HepG2 (cell line): Measurements from ENCODE around the gene PDCL3. TPM values are rescaled to one million over a fixed set of nuclear protein-coding genes. Genes with fewer than 3 reads are reported as not detected.

ENCODE experiments used
- SOX13 ChIP-seq, 3 experiments: fragments of 450-650 bp in 1 of 3; sonication (generic) in 1 of 3; formaldehyde crosslinking in 1 of 3; IDR thresholded peaks in 2 of 3; conservative IDR thresholded peaks in 1 of 3; 2 replicates each; pipeline versions ENCODE4 v1.5.0 to v1.6.1; 2016 to 2020; ENCODE audit warnings: antibody characterized with exemption in 1 of 3, mild to moderate bottlenecking in 1 of 3, missing compliant biosample characterization in 1 of 3, missing genetic modification reagents in 1 of 3, moderate library complexity in 1 of 3
- TOE1 ChIP-seq: sonication (generic); formaldehyde crosslinking; IDR thresholded peaks from 2 replicates; pipeline ENCODE4 v1.4.0; 2020; ENCODE audit warnings: mild to moderate bottlenecking, missing genetic modification reagents
- ZNF136 ChIP-seq: sonication (generic); formaldehyde crosslinking; IDR thresholded peaks from 2 replicates; pipeline ENCODE4 v1.8.1; 2022; ENCODE audit warnings: low read depth, mild to moderate bottlenecking, moderate library complexity, missing genetic modification reagents
- ZNF337 ChIP-seq: sonication (generic); formaldehyde crosslinking; IDR thresholded peaks from 2 replicates; pipeline ENCODE4 v1.5.1; 2020; ENCODE audit warnings: missing genetic modification reagents, low read depth, mild to moderate bottlenecking, borderline replicate concordance
- polyA plus RNA-seq, 8 experiments: library from polyadenylated mRNA; depleted of rRNA in 3 of 8; stranded (reverse) in 7 of 8; unstranded in 1 of 8; fragments of >200 nt; fragmentation: Illumina TruSeq in 4 of 8; extraction: Trizol in 4 of 8; gene quantifications; 2 replicates each; pipeline versions ENCODE4 v1.2.1 to v1.2.3, GENCODE V29; 2011 to 2016; ENCODE audit warnings: low read depth in 4 of 8, missing spikeins in 1 of 8, mixed read lengths in 1 of 8; ENCODE audit not compliant: insufficient read depth in 1 of 8
- total RNA-seq, 5 experiments: library from RNA; depleted of rRNA; stranded (reverse); fragments of >200 nt; fragmentation: Illumina TruSeq; extraction: Trizol; gene quantifications; 2 replicates each; pipeline ENCODE4 v1.2.3, GENCODE V29; 2016; ENCODE audit warnings: low read depth in 1 of 5
- TF ChIP-seq, protein P1 (sequence below): sonication (generic); formaldehyde crosslinking; IDR thresholded peaks from one replicate; pipeline ENCODE4 v1.5.1; 2020; ENCODE audit warnings: mild to moderate bottlenecking, missing genetic modification reagents; ENCODE audit errors: not compliant biosample characterization
- TF ChIP-seq, protein P2 (sequence below): sonication (generic); formaldehyde crosslinking; IDR thresholded peaks from 2 replicates; pipeline ENCODE4 v1.9.0; 2021; ENCODE audit warnings: missing genetic modification reagents, borderline replicate concordance
- TF ChIP-seq, protein P3 (sequence below): sonication (generic); formaldehyde crosslinking; IDR thresholded peaks from 2 replicates; pipeline ENCODE4 v1.4.0; 2020; ENCODE audit warnings: missing genetic modification reagents
- TF ChIP-seq, protein P4 (sequence below): sonication (generic); formaldehyde crosslinking; IDR thresholded peaks from 2 replicates; pipeline ENCODE4 v1.5.1; 2020; ENCODE audit warnings: missing genetic modification reagents, mild to moderate bottlenecking, borderline replicate concordance
- TF ChIP-seq, protein P5 (sequence below): sonication (generic); formaldehyde crosslinking; IDR thresholded peaks from 2 replicates; pipeline ENCODE4 v1.5.1; 2020; ENCODE audit warnings: mild to moderate bottlenecking, missing genetic modification reagents, moderate library complexity

PDCL3 gene
- total and polyA plus RNA-seq, 2 of the 13 experiments (the other 11 are each of a cell fraction or from before 2014, with no cell fraction given), result 14.4 to 24.4 TPM

DNA sequence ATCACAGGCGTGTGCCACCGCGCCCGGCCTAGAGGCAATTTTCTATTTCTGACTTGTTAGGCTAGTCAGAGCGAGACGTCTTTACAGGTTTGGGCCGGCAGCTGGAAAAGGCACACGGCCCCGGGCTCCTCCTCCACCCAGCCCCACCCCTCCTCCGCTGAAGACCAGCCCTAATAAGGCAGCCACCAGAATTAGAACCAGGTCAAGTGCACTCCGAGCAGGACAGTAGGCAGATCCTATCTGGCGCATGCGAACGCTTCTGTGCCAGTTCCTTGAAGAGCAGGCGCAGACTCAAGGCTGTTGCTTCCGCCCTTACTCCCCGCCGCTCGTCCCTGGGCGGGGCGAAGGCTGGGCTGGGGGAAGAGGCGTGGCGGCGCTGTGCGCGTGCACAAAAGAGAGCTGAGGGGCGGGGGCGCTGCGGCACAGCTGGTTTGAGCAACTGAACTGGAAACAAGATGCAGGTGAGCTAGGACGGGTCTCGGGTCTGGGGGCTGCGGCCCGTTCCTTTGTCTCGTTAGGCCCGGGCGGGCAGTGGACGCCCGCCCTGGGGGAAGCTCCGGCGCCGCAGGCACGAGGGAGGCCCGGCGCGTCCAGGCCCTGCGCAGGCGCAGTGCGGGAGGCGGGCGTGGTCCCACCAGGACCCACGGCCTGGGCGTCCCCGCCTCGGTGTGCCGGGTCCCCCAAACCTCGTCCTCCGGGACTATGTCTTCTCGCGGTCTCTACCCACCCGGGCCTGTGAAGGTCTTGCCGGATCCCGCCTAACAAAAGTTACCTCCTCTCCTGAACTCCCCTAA lies at the start of gene PDCL3 (continued):
- TF ChIP-seq, protein P1, sequence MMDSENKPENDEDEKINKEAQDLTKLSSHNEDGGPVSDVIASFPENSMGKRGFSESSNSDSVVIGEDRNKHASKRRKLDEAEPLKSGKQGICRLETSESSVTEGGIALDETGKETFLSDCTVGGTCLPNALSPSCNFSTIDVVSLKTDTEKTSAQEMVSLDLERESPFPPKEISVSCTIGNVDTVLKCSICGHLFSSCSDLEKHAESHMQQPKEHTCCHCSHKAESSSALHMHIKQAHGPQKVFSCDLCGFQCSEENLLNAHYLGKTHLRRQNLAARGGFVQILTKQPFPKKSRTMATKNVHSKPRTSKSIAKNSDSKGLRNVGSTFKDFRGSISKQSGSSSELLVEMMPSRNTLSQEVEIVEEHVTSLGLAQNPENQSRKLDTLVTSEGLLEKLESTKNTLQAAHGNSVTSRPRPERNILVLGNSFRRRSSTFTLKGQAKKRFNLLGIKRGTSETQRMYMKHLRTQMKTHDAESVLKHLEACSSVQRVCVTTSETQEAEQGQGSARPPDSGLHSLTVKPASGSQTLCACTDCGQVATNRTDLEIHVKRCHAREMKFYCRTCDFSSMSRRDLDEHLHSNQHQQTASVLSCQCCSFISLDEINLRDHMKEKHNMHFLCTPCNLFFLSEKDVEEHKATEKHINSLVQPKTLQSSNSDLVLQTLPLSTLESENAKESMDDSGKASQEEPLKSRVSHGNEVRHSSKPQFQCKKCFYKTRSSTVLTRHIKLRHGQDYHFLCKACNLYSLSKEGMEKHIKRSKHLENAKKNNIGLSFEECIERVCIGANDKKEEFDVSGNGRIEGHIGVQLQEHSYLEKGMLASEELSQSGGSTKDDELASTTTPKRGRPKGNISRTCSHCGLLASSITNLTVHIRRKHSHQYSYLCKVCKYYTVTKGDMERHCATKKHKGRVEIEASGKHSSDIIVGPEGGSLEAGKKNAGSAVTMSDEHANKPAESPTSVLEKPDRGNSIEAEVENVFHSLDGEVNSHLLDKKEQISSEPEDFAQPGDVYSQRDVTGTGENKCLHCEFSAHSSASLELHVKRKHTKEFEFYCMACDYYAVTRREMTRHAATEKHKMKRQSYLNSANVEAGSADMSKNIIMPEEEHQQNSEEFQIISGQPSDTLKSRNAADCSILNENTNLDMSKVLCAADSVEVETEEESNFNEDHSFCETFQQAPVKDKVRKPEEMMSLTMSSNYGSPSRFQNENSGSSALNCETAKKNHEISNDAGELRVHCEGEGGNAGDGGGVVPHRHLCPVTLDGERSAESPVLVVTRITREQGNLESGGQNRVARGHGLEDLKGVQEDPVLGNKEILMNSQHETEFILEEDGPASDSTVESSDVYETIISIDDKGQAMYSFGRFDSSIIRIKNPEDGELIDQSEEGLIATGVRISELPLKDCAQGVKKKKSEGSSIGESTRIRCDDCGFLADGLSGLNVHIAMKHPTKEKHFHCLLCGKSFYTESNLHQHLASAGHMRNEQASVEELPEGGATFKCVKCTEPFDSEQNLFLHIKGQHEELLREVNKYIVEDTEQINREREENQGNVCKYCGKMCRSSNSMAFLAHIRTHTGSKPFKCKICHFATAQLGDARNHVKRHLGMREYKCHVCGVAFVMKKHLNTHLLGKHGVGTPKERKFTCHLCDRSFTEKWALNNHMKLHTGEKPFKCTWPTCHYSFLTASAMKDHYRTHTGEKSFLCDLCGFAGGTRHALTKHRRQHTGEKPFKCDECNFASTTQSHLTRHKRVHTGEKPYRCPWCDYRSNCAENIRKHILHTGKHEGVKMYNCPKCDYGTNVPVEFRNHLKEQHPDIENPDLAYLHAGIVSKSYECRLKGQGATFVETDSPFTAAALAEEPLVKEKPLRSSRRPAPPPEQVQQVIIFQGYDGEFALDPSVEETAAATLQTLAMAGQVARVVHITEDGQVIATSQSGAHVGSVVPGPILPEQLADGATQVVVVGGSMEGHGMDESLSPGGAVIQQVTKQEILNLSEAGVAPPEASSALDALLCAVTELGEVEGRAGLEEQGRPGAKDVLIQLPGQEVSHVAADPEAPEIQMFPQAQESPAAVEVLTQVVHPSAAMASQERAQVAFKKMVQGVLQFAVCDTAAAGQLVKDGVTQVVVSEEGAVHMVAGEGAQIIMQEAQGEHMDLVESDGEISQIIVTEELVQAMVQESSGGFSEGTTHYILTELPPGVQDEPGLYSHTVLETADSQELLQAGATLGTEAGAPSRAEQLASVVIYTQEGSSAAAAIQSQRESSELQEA (CRISPR knock-in tag), result peak; percentile 88
- TF ChIP-seq, protein P2, sequence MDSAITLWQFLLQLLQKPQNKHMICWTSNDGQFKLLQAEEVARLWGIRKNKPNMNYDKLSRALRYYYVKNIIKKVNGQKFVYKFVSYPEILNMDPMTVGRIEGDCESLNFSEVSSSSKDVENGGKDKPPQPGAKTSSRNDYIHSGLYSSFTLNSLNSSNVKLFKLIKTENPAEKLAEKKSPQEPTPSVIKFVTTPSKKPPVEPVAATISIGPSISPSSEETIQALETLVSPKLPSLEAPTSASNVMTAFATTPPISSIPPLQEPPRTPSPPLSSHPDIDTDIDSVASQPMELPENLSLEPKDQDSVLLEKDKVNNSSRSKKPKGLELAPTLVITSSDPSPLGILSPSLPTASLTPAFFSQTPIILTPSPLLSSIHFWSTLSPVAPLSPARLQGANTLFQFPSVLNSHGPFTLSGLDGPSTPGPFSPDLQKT (CRISPR knock-in tag), result no peak
- TF ChIP-seq, protein P3, sequence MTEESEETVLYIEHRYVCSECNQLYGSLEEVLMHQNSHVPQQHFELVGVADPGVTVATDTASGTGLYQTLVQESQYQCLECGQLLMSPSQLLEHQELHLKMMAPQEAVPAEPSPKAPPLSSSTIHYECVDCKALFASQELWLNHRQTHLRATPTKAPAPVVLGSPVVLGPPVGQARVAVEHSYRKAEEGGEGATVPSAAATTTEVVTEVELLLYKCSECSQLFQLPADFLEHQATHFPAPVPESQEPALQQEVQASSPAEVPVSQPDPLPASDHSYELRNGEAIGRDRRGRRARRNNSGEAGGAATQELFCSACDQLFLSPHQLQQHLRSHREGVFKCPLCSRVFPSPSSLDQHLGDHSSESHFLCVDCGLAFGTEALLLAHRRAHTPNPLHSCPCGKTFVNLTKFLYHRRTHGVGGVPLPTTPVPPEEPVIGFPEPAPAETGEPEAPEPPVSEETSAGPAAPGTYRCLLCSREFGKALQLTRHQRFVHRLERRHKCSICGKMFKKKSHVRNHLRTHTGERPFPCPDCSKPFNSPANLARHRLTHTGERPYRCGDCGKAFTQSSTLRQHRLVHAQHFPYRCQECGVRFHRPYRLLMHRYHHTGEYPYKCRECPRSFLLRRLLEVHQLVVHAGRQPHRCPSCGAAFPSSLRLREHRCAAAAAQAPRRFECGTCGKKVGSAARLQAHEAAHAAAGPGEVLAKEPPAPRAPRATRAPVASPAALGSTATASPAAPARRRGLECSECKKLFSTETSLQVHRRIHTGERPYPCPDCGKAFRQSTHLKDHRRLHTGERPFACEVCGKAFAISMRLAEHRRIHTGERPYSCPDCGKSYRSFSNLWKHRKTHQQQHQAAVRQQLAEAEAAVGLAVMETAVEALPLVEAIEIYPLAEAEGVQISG (CRISPR knock-in tag), result peak; percentile 80
- TF ChIP-seq ZNF337 (CRISPR knock-in tag) (peak; percentile 82; the same call in 1 of the 2 replicates), TOE1 (CRISPR knock-in tag) (no peak), ZNF136 (peak; percentile 56; the same call in 1 of the 2 replicates), SOX13 (IDR thresholded peaks at IDR 0.05) (no peak), SOX13 (CRISPR knock-in tag; conservative IDR thresholded peaks at IDR 0.05 in 1 of 2, IDR thresholded peaks at IDR 0.05 in 1 of 2) (peak in 1 of 2 experiments; percentile 36; a peak in 1 of 4 replicates)
- TF ChIP-seq, protein P4, sequence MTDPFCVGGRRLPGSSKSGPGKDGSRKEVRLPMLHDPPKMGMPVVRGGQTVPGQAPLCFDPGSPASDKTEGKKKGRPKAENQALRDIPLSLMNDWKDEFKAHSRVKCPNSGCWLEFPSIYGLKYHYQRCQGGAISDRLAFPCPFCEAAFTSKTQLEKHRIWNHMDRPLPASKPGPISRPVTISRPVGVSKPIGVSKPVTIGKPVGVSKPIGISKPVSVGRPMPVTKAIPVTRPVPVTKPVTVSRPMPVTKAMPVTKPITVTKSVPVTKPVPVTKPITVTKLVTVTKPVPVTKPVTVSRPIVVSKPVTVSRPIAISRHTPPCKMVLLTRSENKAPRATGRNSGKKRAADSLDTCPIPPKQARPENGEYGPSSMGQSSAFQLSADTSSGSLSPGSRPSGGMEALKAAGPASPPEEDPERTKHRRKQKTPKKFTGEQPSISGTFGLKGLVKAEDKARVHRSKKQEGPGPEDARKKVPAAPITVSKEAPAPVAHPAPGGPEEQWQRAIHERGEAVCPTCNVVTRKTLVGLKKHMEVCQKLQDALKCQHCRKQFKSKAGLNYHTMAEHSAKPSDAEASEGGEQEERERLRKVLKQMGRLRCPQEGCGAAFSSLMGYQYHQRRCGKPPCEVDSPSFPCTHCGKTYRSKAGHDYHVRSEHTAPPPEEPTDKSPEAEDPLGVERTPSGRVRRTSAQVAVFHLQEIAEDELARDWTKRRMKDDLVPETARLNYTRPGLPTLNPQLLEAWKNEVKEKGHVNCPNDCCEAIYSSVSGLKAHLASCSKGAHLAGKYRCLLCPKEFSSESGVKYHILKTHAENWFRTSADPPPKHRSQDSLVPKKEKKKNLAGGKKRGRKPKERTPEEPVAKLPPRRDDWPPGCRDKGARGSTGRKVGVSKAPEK, result no peak
- TF ChIP-seq, protein P5, sequence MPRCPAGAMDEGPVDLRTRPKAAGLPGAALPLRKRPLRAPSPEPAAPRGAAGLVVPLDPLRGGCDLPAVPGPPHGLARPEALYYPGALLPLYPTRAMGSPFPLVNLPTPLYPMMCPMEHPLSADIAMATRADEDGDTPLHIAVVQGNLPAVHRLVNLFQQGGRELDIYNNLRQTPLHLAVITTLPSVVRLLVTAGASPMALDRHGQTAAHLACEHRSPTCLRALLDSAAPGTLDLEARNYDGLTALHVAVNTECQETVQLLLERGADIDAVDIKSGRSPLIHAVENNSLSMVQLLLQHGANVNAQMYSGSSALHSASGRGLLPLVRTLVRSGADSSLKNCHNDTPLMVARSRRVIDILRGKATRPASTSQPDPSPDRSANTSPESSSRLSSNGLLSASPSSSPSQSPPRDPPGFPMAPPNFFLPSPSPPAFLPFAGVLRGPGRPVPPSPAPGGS (CRISPR knock-in tag), result peak; percentile 93
